IPS-11a (cell line): ENCODE results near the gene HOXA3.

ENCODE experiments used
- H3K4me3 ChIP-seq: one replicate; pipeline ENCODE4 v1.5.1; 2013; ENCODE audit warnings: low read depth, low read length, control low read depth

Gene HOXA3

DNA sequence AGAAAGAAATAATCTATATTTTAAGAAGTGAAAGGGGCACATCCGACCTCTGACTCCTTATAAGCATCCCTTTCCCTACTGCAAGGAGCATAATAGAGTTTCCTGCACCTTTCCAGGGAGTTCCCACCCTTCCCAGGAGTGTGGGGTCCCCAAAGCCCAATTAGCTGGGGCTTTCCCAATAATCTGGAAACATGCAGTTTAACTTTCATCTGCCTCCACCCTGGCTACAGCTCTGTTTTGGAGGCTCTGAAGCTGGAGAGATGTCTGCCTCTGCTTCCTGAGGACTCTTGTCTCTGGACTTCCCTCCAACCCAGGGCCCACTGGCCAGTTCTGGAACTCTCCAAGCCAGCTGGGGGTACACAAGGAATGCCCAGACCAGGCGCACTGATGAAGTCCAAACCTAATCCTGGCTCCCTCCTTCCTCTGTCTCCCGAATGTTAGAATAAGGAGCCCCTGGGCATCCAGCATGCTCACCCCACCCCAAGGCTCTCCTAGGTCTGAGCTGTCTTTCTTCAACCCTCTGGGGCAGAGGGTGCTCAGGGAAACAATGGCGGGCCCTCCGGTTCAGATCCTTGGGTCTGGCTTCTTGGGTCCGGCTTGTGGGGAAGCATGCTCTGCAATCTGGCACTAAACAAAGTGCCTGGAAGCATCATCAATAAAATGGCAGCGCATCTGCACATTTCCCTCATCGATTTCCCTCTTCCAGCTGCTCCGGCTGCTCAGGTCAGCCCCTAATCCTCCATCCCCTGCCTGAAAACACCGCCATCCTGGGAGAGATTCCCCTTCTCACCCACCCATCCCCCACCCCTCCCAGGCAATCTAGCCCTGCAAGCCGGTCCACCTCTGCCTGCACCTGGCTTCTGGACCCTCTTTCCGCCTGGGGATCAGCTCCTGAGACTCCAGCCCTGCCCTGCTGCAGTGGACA is 35.2 kb downstream of the HOXA3 start:
- H3K4me3 ChIP-seq = no peak overlapping the region

DNA sequence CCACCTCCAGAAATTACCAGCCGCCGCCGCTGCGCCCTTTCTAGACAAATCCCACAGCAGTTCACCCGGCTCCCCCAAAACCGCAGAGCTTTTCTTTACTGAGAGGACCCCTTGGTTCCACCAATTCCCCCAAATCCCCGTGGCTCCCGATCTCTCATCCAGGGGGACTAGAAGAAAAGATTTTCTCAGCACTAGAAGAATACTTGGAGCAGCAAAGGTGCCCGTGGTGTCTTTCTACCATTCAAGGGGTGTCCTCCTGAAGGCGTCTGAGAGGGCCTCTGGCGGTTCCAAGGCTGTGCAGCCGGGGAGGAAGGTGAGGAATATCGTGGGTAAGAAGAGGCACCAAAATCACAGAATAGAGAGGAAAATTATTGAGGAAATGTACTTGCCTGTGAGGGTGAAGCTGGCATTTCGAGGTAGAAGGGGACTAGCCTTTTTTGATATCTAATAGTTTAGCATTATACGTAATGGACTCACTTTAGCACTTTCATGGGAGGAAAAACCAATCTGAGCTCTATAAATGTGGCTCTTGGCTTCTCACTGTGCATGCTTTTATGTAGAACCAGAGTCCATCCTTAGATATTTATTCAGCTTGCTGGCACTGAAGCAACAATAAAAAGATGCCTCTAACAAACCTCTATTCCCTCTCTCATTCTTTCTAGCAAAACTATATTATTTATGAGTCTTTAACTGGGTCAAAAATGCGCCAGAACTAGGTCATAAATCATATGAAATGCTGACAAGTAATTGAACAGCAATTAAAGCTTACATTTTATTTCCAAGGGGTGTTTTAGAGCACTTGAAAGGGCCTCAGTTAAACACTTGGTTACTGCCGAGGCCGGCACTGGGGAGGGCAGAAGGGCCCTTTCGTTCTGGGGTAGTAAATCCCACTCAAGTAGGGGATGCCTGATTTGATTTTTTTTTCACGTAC is 36.1 kb downstream of the HOXA3 start:
- H3K4me3 ChIP-seq = no peak overlapping the region

DNA sequence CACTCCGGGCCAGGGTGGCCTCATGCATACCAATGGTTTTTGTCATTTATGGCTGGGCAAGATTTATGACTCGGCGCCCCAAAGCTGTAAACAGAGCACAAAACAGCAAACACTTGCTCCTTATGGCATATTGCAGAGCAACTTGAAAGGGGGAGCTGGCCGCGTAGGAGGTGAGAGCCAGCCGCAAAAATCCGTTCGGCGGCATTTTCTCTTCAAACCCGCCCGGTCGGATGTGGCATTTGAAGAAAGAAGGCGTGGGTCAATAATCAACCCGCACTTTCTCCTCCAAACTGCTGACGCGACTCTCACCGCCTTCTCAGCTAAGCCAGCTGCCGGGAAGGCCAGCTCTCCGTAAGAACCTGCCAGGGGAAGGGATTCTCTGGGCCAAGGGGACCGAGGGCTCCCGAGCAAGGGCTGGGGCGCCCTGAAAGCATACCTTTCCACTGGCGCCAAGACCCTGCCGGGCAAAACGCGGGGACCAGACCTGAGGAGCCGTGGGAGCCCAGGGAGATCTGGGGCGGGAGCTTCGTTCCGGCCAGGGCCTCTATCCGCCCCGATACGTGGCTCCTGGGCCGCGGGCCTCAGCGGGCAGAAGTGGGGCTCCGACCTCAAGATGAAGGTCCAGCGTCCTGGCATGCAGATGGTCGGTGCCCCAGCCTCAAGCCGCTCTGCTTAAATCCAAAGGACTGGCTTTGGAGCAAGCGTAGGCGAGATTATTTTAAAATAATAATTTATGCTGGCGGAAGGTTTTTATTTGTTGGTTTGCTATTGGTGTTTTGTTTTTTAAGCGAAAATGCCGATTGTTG is 37.0 kb downstream of the HOXA3 start:
- no peak overlapping the region for H3K4me3 ChIP-seq

DNA sequence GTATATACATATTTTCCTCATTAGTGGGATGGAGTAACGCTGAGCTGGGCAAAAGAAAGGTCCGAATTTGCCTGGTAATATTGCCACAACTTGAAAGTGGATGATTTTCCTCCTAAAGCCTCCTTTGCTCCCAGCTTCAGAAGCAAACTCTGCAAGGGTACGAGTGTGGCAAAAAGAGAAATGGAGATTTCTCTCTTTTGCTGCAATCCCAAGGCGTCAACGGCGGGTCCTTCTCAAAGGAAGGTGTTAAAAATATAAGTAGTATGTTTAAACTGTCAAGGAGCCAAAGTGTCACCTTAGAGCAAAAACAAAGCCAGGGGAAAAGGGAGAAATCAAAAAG is 37.5 kb downstream of the HOXA3 start:
- H3K4me3 ChIP-seq = no peak overlapping the region

DNA sequence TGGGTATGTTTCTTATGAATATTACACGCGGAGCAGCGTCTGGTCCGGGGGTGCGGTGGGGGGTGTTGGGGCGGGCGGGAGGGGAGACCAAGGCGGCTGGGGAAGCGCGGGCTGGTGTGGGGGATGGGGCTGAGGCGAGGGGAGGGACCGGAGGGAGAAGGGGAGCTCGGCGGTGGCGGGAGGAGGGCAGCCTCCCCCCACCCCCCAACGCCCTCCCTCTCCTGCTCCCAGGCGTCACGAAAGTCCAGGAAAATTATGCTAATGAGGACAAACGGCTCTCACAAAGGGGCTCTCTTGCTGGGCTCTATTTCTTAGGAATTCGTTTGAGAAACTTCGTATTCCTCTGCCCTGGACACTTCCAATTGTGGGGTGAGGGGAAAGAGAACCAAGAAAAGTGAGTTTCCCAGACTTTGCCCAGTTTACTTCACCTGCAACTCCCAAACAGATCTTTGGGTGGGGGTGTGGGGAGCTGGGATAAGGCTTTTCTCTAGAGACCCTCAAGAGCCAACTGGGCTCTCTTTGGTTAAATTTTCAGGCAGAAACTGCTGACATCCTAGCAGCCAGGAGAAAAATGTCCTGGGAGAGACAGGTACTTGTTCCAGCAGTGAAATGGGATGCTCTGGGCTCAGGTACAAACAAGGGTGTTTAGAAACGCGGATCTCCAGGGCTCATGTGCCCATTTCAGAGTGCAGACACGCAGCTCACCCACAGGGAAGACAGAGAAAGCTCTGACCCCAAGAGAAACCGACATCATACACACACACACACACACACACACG is 38.2 kb downstream of the HOXA3 start:
- H3K4me3 ChIP-seq = no peak overlapping the region

- no peak overlapping the region for H3K4me3 ChIP-seq
These were observed 39.1 kb downstream of the HOXA3 start for GRCh38 chr7:27112955-27113949.

DNA sequence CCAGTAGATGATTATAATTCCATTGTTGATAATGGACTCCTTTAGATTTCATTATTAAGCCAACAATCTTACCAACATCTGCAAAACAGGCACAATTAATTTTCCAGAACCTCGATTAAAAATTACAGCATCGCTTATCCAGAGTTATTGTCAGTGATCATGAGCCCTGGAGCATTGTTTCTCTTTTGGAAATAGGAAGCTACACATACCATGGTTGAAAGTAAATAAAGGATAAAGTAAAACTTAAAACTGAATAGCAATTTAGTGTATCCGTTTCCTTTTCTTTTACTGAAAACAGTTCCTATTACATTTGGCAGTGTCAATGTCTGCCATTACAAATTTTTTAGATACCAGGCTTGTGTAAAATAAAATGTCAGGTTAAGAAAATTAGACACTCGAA is 40.0 kb downstream of the HOXA3 start:
- H3K4me3 ChIP-seq = no peak overlapping the region

DNA sequence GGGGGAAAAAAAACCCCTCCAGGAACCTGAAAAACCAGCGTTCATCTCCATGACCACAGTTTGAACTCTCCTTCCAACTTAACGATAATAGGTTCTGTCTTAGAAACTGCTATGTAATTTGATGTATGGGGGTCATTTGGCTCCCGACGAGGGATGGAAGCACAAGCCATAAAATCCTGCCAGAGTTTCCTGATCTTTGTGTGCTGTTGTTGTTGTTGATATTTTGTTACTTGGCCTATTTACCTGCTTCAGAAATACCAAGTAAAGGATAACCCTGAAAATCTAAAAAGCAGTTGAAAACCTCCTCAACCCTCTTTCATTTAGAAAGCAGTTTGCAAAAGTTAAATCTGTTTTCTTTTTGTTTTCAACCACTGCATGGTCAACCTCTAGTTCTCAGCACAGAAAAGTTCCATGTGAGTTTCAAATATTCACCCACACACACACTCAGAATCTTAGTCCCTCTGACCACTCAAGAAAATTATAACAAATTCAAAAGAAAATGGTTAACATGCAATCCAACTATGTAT is 40.6 kb downstream of the HOXA3 start:
- H3K4me3 ChIP-seq = no peak overlapping the region

GRCh38 chr7:27111042-27111750 is 41.2 kb downstream of the HOXA3 start:
- no peak overlapping the region for H3K4me3 ChIP-seq

DNA sequence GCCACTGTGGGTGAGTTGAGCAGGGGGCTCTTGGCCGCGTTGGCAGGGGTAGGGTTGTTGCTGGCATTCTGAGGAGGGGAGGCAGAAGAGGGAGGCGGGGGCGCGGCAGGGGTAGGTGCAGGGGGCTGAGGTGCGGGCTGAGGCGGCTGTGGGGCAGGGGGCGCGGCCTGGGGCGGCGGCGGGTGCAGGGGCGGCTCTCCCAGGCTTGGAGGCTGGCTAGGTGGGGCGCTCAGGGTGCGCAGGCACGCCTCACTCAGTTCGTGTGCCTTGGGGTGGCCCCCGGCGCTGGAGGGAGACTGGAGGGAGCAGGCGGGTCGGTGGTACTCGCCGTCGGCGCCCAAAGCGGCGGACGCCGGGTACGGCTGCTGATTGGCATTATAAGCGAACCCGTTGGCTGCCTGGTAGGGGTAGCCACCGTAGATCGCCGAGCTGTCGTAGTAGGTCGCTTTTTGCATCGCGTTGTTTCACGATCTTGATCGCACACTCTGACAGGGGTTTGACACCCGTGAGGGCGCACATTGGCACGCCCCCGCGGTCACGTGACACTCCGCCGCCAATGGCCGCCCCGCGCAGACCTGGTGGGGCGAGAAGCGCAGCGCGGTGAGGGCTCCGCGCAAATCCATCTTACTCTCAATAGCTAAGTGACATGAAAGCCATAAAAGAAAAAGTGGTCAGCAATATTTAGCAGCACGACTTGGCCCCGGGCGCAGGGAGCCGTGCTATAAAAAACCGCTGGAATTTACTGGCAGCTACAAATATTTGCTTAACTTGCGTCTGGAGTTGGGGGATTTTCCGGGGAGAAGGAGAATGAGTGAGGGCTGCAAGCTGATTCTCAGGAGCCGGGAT is 42.0 kb downstream of the HOXA3 start:
- peak overlapping the region; percentile 13 for H3K4me3 ChIP-seq

- H3K4me3 ChIP-seq = no peak overlapping the region
These were observed 42.8 kb downstream of the HOXA3 start for GRCh38 chr7:27109466-27110185.

DNA sequence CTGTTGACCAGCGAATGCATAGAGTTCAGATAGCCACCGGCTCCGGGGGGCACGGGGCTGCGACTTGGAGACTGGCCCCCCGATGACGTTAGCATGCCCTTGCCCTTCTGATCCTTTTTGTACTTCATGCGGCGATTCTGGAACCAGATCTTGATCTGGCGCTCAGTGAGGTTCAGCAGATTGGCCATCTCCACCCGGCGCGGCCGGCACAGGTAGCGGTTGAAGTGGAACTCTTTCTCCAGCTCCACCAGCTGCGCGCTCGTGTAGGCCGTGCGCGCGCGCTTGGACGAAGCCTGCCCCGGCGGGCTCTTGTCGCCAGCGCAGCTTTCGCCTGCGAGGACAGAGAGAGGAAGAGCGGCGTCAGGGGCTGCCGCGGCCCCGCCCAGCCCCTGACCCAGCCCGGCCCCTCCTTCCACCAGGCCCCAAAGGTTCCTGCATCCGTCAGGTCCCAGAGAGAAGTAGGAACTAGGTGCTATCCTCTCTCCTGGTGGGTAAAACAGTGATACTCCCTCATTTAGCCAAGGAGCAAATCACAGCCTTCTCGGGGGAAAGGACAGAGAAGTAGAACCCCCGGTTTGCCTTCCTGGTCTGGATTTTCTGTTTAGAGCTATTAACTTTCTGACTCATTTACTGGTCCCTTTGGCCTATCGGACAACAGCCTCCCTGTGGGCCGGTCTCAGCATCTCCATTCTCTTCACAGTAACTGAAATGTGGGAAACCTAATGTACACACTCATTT is 43.8 kb downstream of the HOXA3 start:
- H3K4me3 ChIP-seq = no peak overlapping the region

DNA sequence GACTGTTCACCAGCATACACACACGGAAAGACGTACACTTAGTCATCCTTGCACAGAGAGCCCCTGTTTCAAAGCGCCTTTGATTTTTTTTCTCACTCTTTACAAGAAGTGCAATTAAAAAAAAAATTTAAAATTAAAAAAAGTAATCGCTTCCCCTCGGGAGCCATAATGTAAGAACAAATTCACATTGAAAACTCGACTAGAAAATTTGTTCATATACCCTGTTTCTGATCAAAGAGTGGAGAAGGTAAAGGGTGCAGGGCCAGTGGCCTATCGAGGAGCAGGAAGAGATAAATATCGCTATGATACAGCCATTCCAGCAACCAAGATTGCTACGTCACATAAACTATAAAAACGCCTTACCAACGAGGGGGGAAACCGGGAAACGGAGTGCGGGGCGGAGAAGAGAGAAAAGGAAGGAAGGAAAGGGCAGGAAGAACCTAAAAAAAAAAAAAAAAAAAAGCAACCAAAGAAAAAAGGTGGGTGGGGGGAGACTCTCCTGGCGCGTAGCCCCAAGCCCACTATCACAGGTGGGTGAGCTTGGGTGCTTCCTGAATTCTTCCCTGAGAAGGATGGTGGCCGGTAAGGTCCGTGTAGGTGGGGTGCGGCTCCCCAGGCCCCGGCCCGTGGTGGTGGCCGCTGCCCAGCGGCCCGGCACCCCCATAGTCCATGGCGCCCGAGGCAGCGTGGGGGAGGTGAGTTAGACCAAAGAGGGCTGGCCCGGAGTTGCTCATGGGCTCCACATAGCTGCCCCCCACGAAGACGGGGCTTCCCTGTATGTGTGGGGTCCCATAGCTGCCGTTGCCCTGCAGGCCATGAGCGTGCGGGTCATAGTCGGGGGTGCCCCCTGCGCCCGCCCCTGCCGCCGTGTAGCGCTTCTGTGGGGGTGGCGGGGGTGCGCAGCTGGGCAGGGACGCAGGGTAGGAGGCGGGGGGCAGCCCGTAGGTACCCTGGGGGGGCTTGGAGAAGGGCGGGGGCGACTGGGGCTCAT is 44.7 kb downstream of the HOXA3 start:
- H3K4me3 ChIP-seq = no peak overlapping the region

DNA sequence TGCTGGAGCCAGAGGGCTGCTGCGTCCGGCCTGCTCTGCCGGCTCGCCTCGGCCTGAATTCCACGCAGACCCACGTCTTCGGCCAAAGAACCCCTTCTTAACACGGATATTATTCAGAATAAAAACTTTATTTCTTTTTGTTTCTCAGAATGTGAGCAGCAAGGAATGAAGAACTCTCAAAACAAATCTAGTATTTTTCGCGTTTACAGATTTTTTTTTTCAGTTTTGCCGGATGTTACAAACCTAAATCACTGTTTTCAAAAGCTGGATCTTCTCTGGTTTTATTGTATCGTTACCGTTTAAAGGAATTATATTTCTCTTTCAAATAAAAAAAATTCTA is 45.5 kb downstream of the HOXA3 start:
- H3K4me3 ChIP-seq = no peak overlapping the region
